GM19023 (cell line): ENCODE measurements around the gene PLTP.
"Not testable (repeated sequence)": the region's sequence is repeated elsewhere in the genome, so short reads cannot be mapped to it uniquely, and the experiment has no call there.

Experiments used
- ATAC-seq: cut with Tn5 transposase; IDR thresholded peaks from one replicate; pipeline ENCODE4 v1.9.1; 2021; ENCODE audit warnings: mild to moderate bottlenecking, moderate library complexity; ENCODE audit not compliant: unreplicated experiment

The PLTP gene, protein sequence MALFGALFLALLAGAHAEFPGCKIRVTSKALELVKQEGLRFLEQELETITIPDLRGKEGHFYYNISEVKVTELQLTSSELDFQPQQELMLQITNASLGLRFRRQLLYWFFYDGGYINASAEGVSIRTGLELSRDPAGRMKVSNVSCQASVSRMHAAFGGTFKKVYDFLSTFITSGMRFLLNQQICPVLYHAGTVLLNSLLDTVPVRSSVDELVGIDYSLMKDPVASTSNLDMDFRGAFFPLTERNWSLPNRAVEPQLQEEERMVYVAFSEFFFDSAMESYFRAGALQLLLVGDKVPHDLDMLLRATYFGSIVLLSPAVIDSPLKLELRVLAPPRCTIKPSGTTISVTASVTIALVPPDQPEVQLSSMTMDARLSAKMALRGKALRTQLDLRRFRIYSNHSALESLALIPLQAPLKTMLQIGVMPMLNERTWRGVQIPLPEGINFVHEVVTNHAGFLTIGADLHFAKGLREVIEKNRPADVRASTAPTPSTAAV

GRCh38 chr20:45911486-45912343 is at the start of gene PLTP:
Gene PLTP (minus strand): TSS chr20:45912155. CDS start chr20:45911452, 703 bp downstream.
- no peak for ATAC-seq

GRCh38 chr20:45959956-45960630 is 48.1 kb upstream of the PLTP start:
- ATAC-seq, result no peak

GRCh38 chr20:45959126-45959525 is 47.2 kb upstream of the PLTP start:
- ATAC-seq, result no peak

- ATAC-seq, result no peak
Measured at GRCh38 chr20:45958593-45958992, 46.6 kb upstream of the PLTP start.

DNA sequence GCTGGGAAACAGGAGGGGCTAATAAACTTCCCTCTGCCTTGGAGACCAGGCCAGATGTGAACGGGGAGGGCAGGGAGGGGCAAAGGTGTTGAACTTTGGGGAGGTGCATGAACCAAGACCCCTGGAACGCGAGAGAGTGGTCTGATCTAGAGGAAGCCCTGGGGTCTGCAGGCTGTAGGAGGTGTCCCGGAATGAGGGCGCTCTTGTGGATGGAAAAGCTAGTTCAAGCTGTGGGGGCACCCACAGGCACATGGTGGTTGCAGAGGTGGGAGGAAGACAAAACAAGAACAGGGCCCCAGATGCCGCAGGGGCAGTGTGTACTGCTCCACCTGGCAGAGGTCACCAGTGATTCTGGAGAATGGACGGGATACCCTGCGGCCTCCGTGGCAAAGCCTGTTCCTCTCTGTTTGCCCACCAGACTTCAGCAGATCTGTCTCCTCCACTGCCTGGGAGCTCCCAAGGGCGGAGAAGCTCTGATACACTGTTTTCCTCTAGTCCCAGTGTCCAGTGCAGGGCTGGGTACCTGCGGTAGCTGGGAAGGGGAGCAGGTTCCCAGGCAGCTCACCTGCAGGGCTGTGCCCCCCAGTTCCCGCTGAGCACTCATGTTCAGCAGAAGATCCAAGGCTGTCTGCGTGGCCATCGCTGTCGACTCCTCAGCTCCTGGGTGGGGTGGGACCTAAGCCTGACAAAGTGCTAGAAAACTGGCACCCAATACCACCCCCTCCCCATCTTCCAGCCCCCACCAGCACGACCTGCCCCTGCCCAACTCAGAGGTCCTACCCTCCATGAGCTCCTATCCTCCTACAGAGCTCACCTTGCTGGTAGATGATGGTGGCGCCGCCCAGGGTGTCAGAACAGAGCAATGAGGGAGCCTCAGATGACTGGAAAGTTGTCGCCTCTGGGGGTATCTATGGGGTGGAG is 45.3 kb upstream of the PLTP start:
- ATAC-seq, result no peak

GRCh38 chr20:45956326-45956725 is 44.4 kb upstream of the PLTP start:
- not testable (repeated sequence) for ATAC-seq

DNA sequence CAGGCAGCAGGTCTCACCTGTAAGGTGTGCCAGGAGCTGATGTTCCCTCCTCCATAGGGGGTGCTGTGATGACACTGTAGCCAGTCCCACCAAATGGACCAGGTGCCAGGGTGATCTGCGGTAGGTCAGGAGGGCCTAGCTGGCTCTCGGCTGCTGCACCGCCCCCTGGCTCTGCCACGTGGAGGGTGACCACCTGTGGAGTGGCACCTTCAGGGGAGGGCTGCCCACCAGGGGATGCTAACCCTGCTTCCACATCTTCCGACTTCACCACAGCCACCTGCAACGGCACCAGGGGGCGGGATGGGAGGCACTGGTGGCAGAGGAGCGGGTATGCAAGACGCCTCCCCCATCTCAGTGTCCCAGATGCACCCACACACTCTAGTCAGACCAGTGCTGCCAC is 41.7 kb upstream of the PLTP start:
- no peak for ATAC-seq

- ATAC-seq, result no peak
Measured at GRCh38 chr20:45952861-45953260, 40.9 kb upstream of the PLTP start.

- ATAC-seq, result no peak
Measured at GRCh38 chr20:45951925-45952834, 40.2 kb upstream of the PLTP start.

DNA sequence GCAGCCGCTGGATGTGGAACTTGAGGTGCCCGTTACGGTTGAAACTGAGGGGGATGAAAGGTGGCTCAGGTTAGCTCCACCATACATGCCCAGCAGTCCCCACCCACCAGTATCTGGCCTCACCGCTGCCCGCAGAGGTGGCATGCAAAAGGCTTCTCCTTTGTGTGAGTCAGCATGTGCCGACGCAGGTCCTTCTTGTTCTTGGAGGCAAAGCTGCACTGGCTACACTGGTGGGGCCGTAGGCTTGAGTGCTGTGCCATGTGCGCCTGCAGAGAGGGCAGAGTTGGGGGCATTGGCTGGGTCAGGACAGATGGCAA is 38.3 kb upstream of the PLTP start:
- no peak for ATAC-seq

DNA sequence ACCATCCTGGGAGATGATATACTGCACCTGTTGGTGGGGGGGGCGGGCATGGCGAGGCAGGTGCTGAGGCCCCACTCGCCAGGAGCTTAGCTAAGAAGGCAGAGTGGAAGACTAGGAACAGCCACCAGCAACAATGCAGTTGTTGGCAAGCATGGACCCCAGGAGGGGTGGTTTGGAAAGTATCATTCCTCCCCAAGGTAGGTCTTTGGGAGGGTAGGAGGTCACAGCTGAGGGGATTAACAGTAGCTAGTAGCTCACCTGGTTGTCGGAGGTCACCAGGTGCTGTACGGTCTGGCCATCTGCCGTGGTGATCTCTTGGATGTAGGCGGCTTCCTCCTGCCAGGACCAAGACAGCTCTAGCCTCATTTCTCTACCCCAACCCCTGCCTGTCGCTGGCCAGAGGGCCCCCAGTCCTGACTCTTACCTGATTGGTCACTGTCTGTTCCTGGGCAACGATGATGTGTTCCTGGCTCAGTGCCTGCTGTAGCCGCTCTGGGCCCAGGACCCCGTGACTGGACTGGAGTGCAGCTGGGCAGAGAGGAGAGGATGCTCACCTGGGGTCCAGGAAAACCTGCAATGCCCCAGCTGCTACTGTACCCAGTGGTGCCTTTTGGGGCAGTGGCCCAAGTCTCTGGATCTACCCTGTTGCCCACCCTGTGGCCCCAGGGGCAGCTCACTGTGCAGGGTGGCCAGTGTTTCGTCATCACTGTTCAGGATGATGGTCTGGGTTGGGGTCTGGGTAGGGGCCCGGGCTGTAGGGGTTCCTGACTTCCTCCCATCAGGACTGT is 37.8 kb upstream of the PLTP start:
- no peak for ATAC-seq

DNA sequence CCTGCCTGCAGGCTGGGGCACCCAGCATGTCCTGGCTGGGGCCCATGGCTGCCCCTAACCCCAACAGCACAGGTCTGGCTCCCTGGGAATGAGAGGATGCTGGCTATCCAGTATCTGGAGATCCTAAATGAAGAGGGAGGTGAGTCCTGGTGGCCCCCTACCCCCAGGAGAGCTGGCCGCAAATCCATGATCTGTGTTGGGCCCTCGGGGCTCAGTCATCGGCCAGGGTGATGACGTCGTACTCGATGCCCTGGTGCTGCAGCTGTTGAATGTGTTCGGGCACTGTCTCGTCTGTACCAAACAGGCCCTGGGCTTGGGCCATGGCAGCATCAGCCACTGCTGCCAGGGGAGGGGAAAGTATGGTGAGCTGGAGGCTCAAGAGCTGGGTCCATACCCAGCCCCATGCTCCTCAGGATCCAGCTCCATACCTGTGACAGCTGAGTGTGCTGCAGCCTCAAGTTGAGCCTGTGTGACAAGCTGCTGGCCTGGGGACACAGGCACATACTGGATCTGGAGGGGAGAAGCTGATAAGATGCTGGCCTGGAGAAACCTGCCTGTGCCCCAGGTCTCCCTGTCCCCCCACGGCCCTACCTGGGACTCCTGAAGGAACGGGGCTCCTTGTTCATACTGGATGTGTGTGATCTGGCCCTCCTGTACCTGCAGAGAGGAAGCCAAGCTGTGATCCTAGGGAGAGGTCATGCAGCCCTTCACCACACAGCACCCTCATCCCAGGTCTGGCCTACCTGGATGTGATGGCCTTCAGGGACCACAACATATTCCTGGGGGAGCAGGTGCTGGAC is 37.0 kb upstream of the PLTP start:
- ATAC-seq, result no peak

- ATAC-seq, result no peak
Measured at GRCh38 chr20:45948261-45948733, 36.3 kb upstream of the PLTP start.

GRCh38 chr20:45947110-45947866 is 35.3 kb upstream of the PLTP start:
- ATAC-seq, result no peak

DNA sequence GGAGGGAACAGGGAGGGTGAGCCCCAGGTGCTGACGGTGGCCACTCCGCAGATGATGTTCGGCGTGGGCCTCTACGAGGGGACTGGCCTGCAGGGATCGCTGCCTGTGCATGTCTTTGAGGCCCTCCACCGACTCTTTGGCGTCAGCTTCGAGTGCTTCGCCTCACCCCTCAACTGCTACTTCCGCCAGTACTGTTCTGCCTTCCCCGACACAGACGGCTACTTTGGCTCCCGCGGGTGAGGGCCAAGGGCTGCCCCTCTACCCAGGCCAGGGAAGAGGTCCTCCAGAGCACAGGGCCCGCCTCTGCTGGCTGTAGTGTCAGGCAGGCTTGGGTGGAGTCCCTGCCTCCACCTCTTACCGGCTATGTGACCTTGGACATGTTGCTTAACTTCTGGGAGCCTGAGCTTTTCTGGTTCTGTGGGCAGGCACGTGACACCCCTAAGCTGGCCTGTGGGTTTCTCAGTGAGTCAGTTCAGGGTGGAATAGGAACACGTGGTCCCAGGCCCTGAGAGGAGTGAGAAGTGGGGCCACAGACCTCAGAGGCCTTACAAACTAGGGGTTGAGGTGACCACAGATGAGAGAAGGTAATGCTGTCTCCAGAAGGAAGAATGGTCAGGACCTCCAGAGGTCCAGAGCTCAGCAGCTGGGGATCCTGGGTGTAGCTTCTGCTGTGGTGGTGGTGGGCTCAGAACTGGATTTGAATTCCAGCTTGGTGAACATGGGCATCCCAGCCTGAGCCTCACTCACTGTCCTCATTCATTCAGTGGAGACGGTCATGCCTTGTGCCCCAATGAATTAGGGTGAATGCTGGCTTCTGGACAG is 34.4 kb upstream of the PLTP start:
- no peak for ATAC-seq

- no peak for ATAC-seq
Measured at GRCh38 chr20:45945678-45946148, 33.8 kb upstream of the PLTP start.
